Fibroblast of skin of abdomen (primary cell): ENCODE results near the gene SEMA3G.

Experiments used
- DNase-seq: peaks from one replicate; pipeline ENCODE4 v3.0.0-alpha.2; 2013

The SEMA3G gene

GRCh38 chr3:52479037-52479876, 34.4 kb upstream of the SEMA3G start:
- no peak for DNase-seq

- no peak for DNase-seq
These were observed 32.8 kb upstream of the SEMA3G start for GRCh38 chr3:52477796-52478095.

DNA sequence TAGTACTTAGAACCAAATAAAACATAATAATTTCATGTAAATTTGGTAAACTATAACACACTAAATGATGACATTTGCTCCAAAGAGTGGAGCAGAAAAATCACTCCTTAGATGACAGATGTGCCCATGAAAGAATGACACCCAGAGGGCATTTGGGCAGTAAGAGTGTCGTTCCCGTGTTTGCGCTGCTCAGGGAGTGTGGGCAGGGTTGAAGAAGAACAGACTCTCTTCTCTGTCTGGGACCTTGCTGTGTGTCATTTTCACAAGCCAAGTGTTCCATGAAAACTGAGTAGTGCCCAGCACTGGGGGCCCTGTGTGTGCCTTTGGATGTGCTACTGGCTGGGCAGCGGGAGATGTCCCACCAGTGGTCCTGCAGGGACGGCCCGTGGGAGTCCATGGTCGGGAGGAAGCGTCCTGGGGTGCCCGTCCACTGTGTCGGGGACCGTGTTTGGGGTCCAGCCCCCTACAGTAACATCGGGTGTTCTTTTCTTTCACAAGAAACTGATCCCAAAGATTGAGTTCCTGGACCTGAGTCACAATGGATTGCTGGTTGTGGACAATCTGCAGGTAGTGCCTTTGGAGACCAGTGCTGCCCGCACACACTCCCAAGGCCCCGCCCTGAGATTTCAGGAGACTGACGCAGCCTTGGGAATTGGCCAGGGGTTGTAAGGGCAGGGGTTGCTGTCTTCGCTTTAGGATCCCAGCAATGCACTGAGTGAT, 32.3 kb upstream of the SEMA3G start:
- DNase-seq, result no peak

GRCh38 chr3:52473026-52473425, 28.1 kb upstream of the SEMA3G start:
- DNase-seq, result no peak

DNA sequence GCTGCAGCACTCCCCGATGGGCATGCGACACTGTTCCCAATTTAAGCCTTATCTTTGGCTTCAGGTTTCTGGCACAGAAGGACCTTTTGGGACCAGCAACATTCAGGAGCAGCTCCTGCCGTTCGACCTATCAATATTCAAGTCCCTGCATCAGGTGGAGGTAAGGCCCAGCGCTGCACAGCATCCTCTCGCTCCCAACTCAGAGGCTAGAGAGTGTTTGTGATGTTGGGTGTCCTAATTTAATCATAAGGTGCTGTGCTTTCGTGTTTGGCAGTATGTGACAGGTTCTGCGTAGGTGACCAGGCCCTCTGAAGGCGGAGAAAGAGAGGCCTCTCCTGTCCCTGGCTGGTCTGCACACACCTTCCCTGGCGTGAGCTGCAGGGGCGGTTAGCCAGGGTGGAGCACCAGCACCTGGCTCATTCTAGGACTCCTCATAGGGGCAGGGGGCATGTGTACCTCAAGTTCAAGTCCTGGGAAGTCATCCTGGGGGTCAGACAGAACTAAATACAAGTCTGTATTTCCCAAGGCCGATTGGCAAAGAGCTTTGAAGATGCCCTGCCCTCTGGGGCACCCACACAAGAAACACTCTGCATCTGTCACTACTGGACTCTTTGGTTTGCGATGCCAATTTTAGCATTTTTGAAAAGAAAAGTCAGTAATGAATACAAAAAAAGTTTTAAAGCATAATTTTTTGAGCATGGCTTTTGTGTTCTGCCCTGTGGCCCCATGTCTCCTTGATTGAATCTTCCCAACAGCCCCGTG, 27.5 kb upstream of the SEMA3G start:
- no peak for DNase-seq

DNA sequence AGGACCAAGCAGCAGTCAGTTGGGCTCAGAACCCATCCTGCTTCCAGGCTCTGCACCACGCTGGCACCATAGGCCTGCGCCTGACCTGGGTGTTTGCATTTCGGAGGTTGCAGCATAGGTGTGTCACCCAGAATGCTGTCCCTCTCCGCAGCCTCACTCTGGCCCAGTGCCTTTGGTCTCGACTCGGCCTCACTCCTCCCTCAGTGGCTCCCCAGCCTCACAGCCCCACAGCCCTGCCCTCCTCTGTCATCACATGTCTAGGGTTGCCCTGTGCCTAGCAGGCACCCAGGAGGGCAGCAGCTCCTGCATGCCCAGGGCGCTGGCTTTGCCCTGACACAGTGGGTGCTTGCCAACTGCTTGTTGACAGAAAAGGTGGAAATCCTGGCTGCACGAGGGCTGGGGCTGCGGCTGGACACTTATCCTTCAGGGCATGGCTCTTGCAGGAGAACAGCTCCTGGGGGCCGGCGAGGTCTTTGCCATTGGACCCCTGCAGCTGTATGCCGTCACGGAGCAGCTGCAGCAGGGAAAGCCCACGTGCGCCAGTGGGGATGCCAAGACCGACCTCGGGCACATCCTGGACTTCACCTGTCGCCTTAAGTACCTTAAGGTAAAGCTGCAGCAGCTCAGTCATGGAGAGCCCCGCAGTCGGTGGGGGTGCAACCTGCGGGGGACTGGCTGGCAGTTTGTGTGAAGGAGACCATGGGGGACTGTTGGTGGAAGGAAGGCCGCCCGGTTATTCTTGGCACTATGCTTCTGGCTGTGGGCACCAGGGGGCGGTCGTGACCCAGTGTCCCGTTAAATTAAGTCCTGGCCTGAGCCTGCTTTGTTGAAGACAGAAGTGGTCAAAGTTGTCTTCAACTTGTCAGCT, 26.7 kb upstream of the SEMA3G start:
- no peak for DNase-seq

- no peak for DNase-seq
These were observed 26.0 kb upstream of the SEMA3G start for GRCh38 chr3:52470920-52471319.

DNA sequence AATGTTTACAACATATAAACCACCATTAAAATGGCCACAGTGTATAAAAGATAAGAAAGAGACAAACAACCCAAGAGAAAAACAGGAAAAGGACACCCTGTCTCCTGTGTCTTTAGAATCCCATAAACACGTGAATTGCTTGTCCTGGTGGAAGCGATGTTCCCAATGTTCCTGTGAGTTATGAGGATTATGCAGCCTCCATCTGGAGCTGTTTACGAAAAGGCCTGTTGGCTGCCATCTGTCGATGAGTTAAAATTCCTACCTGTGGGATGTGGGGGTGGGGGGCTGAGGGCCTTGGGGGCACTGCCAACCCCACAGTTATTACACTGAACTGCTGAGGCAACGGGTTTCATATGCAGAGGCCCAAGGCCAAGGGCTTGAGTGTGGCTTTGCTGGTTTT, 24.1 kb upstream of the SEMA3G start:
- no peak for DNase-seq

DNA sequence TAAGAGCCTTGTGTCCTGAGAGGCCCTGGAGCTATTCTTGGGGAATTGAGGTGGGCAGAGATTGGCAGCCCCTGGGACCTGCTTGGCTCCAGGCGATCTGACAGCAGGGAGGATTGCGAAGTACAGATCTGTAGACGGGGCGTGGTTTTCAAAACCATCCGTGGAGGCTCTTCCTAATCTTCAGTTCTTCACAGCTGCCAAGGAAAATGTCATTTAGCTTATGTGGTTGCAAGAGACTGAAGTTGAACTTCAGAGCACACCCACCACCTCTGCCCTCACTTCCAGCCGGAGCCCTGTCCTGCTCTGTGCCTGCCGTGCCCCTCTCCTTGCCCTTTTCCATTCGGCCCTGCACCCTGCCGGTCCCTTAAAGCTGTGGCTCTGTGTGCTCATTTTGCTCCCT, 23.4 kb upstream of the SEMA3G start:
- peak; percentile 37 for DNase-seq

DNA sequence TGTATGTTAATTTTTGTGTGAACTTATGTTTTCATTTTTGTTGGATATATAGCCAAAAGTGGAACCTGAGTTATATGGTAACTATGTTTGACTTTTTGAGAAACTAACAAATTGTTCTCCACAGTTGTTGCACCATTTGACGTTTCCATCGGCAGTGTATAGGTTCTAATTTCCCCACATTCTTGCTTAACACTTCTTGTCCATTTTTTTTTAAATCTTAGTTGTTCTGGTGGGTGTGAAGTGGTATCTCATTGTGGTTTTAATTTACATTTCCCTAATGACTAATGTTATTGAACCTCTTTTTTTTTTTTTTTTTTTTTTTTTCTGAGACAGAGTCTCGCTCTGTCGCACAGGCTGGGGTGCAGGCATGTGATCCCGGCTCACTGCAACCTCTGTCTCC, 18.5 kb upstream of the SEMA3G start:
- DNase-seq, result no peak

GRCh38 chr3:52461874-52462273, 17.0 kb upstream of the SEMA3G start:
- no peak for DNase-seq

GRCh38 chr3:52458770-52459545, 14.1 kb upstream of the SEMA3G start:
- DNase-seq, result no peak

DNA sequence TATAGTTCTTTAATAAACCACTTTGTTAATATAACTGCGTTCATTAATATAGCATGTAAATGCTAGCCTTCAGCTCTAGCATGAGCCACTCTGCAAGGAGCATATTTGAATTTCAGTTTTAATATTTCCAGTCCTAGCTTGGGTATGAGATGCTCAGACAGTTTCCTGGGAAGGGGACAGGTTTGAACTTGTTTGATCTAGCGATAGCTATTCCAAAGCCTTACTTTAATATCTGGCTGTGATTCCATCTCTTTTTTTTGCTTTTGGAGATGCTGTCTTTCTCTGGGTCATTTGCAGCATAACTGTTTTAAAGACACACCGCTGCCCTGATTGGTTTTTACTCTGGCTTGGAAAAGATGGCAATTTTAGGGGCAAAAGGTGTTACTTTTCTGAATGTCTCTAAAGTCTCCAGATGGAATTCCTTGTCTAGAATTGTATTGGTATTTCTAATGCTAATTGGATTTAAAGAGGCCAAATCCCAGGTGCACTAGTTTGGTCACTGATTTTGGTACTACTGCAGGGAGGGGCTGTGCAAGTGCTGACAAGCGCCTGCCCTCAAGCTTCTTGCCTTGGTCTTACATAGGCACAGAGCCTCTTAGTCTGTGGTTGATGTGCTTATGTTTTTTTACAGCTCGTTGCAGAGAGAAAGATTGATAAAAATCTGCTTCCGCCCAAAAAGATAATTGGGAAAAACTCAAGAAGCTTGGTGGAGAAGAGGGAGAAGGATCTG, 13.3 kb upstream of the SEMA3G start:
- DNase-seq, result no peak

DNA sequence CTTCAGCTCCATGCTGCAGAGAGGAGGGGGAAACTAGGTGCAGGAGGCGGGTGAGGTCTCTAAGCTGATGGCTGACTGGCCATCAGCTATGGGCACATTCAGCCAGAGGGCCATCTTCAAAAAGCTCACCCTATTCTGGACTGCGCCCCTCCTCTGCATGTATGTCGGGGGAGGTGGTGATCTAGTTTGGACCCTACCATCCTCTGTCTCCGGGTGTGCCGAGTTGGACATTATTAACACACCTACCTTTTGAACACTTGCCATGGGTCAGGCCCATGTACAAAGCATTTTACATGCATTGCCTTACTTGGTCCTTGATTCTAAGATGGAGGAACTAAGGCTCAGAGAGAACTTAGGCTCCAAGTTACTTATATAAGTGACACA, 11.9 kb upstream of the SEMA3G start:
- DNase-seq, result no peak

- DNase-seq, result peak; percentile 16
These were observed 11.4 kb upstream of the SEMA3G start for GRCh38 chr3:52456169-52456799.

DNA sequence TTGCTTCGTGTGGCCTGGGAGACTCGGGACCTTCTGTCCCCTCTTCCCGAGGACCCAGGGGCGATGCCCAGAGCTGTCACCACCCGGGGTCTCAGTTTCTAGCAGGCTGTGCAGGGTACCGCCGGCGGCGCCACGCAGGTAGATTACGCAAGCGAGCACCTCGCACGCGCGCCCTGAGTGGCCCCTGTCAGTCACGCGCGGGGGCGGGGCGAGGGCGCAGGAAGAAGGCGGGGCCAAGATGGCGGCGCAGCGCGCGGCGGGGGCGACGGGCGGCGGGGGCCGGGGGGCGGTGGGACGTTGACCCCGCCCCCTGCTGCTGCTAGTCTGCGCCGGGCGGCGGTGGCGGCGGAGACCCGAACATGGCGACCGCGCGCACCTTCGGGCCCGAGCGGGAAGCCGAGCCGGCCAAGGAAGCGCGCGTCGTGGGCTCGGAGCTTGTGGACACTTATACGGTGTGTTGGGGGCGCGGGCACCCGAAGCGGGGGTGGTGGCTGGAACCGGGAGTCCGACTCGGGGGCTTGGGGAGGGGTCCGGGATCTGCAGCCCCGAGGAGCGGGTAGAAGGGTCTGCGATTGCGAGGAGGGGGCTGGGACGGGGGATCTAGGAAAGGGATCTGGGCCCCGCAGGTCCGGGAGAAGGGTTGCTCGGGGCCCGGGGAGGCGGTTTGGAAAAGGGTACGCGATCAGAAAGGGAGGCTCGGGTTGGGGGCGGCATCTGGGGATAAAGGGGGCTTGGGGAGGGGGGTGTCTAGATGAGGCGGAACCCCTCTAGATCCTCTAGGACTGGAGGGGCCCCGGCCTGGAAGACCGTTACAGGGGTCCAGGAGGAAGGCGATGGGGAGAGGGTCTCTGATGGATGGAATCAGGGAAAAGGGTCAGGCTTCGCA, 10.6 kb upstream of the SEMA3G start, which contains the start of gene NISCH:
Gene NISCH (plus strand): TSS at position 322 of the 886 bp plus-strand sequence. CDS start 38 bp downstream, at position 360.
- DNase-seq, result peak; percentile 84

- no peak for DNase-seq
These were observed 10.0 kb upstream of the SEMA3G start for GRCh38 chr3:52454938-52455282.

GRCh38 chr3:52454250-52454937, 9.5 kb upstream of the SEMA3G start:
- no peak for DNase-seq
